ENCODE data around the gene UROS. TPM values are rescaled to one million over a fixed set of nuclear protein-coding genes. Genes with fewer than 3 reads are reported as not detected.

UROS gene
- total RNA-seq, 1 donor from 2014 or later, result 64.6 TPM

DNA sequence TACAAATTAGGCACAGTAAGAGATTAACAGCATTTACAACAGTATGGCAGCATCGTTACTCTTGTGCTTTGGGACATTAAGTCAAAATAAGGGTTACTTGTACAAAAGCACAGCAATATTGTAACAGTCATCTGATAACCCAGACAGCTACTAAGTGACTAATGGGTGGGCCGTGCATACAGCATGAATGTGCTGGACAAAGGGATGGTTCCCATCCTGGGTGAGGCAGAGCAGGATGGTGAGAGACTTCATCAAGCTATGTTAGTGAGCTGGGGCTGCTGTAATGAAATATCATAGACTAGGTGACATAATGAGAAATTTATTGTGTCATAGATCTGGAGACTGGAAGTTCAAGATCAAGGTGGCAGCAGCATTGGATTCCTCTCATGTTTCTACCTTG is 78.1 kb downstream of the UROS start:
- FAIRE-seq, result no peak
- Mint-ChIP-seq H3K4me1 (ENCODE audit: low read depth, unreplicated experiment) (no peaks in the 10 kb centered on the region), H3K4me3 (ENCODE audit: unreplicated experiment) (no peak overlapping the region), H3K36me3 (ENCODE audit: low read depth, unreplicated experiment) (peaks cover 10% of the 10 kb centered on the region), H3K27ac (ENCODE audit: unreplicated experiment) (no peak overlapping the region), H3K9me3 (ENCODE audit: unreplicated experiment) (no peaks in the 10 kb centered on the region), H3K27me3 (ENCODE audit: low read depth, unreplicated experiment) (no peaks in the 10 kb centered on the region)
- TF ChIP-seq EZH2 (IDR thresholded peaks at IDR 0.05; ENCODE audit: insufficient read depth, low read length), result no peak
- TF ChIP-seq, protein P1, sequence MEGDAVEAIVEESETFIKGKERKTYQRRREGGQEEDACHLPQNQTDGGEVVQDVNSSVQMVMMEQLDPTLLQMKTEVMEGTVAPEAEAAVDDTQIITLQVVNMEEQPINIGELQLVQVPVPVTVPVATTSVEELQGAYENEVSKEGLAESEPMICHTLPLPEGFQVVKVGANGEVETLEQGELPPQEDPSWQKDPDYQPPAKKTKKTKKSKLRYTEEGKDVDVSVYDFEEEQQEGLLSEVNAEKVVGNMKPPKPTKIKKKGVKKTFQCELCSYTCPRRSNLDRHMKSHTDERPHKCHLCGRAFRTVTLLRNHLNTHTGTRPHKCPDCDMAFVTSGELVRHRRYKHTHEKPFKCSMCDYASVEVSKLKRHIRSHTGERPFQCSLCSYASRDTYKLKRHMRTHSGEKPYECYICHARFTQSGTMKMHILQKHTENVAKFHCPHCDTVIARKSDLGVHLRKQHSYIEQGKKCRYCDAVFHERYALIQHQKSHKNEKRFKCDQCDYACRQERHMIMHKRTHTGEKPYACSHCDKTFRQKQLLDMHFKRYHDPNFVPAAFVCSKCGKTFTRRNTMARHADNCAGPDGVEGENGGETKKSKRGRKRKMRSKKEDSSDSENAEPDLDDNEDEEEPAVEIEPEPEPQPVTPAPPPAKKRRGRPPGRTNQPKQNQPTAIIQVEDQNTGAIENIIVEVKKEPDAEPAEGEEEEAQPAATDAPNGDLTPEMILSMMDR (IDR thresholded peaks at IDR 0.05; ENCODE audit: insufficient read depth, low read depth, low read length), result no peak
- Histone ChIP-seq H3K9ac (ENCODE audit: low read length) (no peak overlapping the region), H2AFZ (ENCODE audit: low read depth, low read length) (no peak overlapping the region), H3K79me2 (ENCODE audit: insufficient read depth, low read length) (no peaks in the 10 kb centered on the region), H3K27me3 (ENCODE audit: insufficient read depth, low read length) (no peaks in the 10 kb centered on the region), H4K20me1 (ENCODE audit: insufficient read depth, low read length) (no peaks in the 10 kb centered on the region), H3K9me3 (ENCODE audit: insufficient read depth, low read depth, low read length) (no peaks in the 10 kb centered on the region), H3K4me2 (ENCODE audit: low read length) (no peak overlapping the region), H3K27ac (ENCODE audit: low read depth, low read length) (no peak overlapping the region), H3K4me1 (ENCODE audit: insufficient read depth, low read length) (no peaks in the 10 kb centered on the region), H3K36me3 (ENCODE audit: insufficient read depth, low read length) (peaks cover 68% of the 10 kb centered on the region), H3K4me3 (ENCODE audit: insufficient read depth, low read depth, low read length) (no peak overlapping the region)
- no peak for DNase-seq (ENCODE audit: low read depth)

DNA sequence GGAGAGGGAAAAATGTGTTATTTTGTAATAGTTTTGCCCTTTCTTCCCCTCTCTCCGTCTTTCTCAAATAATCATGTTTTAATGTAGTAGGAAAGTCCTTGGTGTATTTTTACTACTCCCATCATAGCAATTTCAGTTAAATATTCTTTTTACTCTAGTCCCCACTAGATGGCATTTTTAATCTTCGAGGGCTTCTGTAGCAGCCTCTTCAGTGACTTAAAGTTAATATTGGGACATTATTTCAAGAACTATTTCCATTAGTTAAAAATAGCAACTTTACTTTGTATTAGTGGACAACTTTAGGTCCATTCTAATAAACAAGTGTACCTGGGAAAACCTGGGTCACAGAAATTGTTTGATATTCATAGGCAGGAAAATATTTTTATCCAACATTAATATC is 80.6 kb downstream of the UROS start:
- H3K9me3 ChIP-seq (ENCODE audit: insufficient read depth, low read depth, low read length), result no peaks in the 10 kb centered on the region
- no peak overlapping the region for H2AFZ ChIP-seq (ENCODE audit: low read depth, low read length)
- H3K27me3 ChIP-seq (ENCODE audit: insufficient read depth, low read length), result no peaks in the 10 kb centered on the region
- no peaks in the 10 kb centered on the region for H3K27me3 Mint-ChIP-seq (ENCODE audit: low read depth, unreplicated experiment)
- H3K4me1 Mint-ChIP-seq (ENCODE audit: low read depth, unreplicated experiment), result no peaks in the 10 kb centered on the region
- H3K9ac ChIP-seq (ENCODE audit: low read length), result no peak overlapping the region
- no peak for DNase-seq (ENCODE audit: low read depth)
- H3K4me2 ChIP-seq (ENCODE audit: low read length), result no peak overlapping the region
- no peaks in the 10 kb centered on the region for H3K4me1 ChIP-seq (ENCODE audit: insufficient read depth, low read length)
- no peak overlapping the region for H3K4me3 Mint-ChIP-seq (ENCODE audit: unreplicated experiment)
- H3K9me3 Mint-ChIP-seq (ENCODE audit: unreplicated experiment), result no peaks in the 10 kb centered on the region
- peaks cover 68% of the 10 kb centered on the region for H3K36me3 ChIP-seq (ENCODE audit: insufficient read depth, low read length)
- peaks cover 5% of the 10 kb centered on the region for H3K36me3 Mint-ChIP-seq (ENCODE audit: low read depth, unreplicated experiment)
- H3K4me3 ChIP-seq (ENCODE audit: insufficient read depth, low read depth, low read length), result no peak overlapping the region
- FAIRE-seq, result no peak
- H3K79me2 ChIP-seq (ENCODE audit: insufficient read depth, low read length), result no peaks in the 10 kb centered on the region
- no peak overlapping the region for H3K27ac Mint-ChIP-seq (ENCODE audit: unreplicated experiment)
- no peak overlapping the region for H3K27ac ChIP-seq (ENCODE audit: low read depth, low read length)
- TF ChIP-seq, protein P1 (IDR thresholded peaks at IDR 0.05; ENCODE audit: insufficient read depth, low read depth, low read length), result peak; percentile 17
- no peak for TF ChIP-seq EZH2 (IDR thresholded peaks at IDR 0.05; ENCODE audit: insufficient read depth, low read length)
- no peaks in the 10 kb centered on the region for H4K20me1 ChIP-seq (ENCODE audit: insufficient read depth, low read length)

DNA sequence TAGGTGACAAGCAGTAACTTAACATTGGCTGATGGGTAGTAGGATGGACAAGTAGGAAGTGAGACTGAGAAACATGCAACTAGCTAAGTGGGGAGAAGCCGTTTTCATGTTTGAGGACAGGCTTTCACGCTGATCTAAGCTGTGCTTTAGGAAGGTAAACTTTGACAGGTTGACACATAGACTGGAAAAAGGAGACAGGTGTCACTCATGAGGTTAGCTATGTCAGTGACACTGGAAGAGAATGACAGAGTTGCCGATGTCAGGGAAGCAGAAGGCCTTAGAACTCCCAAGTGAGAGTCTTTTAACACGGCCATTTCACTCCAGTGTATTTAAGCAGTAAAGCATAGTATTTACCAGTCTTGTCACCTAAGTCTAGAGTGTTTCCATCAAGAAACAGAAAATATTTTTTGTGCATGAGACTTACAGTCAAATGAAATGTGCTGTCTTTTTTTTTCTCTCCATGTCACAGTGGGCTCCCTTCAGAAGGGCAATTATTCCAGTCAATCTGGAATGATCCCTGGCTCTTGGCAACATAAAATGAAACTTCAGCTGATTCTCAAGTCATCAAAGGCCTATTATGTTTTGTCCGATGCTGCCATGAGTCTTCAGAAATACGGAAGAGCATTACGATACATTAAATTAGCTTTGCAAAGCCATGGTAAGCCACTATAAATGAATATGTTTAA is 82.9 kb downstream of the UROS start:
- no peak for FAIRE-seq
- H3K36me3 ChIP-seq (ENCODE audit: insufficient read depth, low read length), result peaks cover 69% of the 10 kb centered on the region

More for the DNA sequence above, 82.9 kb downstream of the UROS start:
- no peak for DNase-seq (ENCODE audit: low read depth)
- H3K79me2 ChIP-seq (ENCODE audit: insufficient read depth, low read length), result no peaks in the 10 kb centered on the region
- no peak overlapping the region for H2AFZ ChIP-seq (ENCODE audit: low read depth, low read length)
- H3K27me3 ChIP-seq (ENCODE audit: insufficient read depth, low read length), result no peaks in the 10 kb centered on the region
- no peak overlapping the region for H3K4me3 ChIP-seq (ENCODE audit: insufficient read depth, low read depth, low read length)
- Mint-ChIP-seq H3K36me3 (ENCODE audit: low read depth, unreplicated experiment) (peaks cover 5% of the 10 kb centered on the region), H3K4me1 (ENCODE audit: low read depth, unreplicated experiment) (no peaks in the 10 kb centered on the region), H3K27me3 (ENCODE audit: low read depth, unreplicated experiment) (no peaks in the 10 kb centered on the region), H3K4me3 (ENCODE audit: unreplicated experiment) (no peak overlapping the region), H3K27ac (ENCODE audit: unreplicated experiment) (no peak overlapping the region), H3K9me3 (ENCODE audit: unreplicated experiment) (no peaks in the 10 kb centered on the region)
- H3K27ac ChIP-seq (ENCODE audit: low read depth, low read length), result no peak overlapping the region
- H4K20me1 ChIP-seq (ENCODE audit: insufficient read depth, low read length), result peaks cover 10% of the 10 kb centered on the region
- H3K9ac ChIP-seq (ENCODE audit: low read length), result no peak overlapping the region
- H3K4me1 ChIP-seq (ENCODE audit: insufficient read depth, low read length), result no peaks in the 10 kb centered on the region
- TF ChIP-seq, protein P1 (IDR thresholded peaks at IDR 0.05; ENCODE audit: insufficient read depth, low read depth, low read length), result no peak
- no peak for TF ChIP-seq EZH2 (IDR thresholded peaks at IDR 0.05; ENCODE audit: insufficient read depth, low read length)
- no peaks in the 10 kb centered on the region for H3K9me3 ChIP-seq (ENCODE audit: insufficient read depth, low read depth, low read length)
- no peak overlapping the region for H3K4me2 ChIP-seq (ENCODE audit: low read length)

Data from astrocyte (in vitro differentiated cells and primary cell).